Activated CD8-positive, alpha-beta memory T cell treated with anti-CD3 and anti-CD28 coated beads, Interleukin-2, amount 50 U/mL, for 24 hours (primary cell): ENCODE data around the gene ATP1B1.
"Not testable (repeated sequence)": the region's sequence is repeated elsewhere in the genome, so short reads cannot be mapped to it uniquely, and the experiment has no call there.

Source experiments
- DNase-seq: peaks from one replicate; pipeline ENCODE4 v3.0.0-alpha.2; 2020; ENCODE audit errors: extremely low read depth

The ATP1B1 gene

GRCh38 chr1:169115891-169116585, 9.5 kb downstream of the ATP1B1 start:
- DNase-seq, result no peak

GRCh38 chr1:169117014-169117413, 10.5 kb downstream of the ATP1B1 start:
- DNase-seq, result no peak

DNA sequence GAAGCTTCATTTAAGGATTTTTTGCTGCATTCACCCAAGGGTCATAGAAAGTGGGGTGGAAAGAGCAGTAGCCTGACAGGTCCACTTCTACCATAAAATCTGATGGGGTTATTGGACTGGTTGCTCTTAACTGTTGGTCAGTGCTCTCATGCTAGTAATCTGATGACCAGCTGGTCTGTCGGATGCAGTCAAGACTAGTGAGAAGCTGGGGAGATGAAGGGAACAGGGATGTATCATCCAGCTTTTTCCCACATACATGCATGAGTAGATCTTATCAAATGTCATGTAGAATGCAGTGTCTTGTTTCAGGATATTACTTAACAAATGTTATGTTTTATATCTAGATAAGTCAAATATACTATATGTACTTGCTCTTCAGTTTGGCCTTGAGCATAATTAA, 11.1 kb downstream of the ATP1B1 start:
- no peak for DNase-seq

DNA sequence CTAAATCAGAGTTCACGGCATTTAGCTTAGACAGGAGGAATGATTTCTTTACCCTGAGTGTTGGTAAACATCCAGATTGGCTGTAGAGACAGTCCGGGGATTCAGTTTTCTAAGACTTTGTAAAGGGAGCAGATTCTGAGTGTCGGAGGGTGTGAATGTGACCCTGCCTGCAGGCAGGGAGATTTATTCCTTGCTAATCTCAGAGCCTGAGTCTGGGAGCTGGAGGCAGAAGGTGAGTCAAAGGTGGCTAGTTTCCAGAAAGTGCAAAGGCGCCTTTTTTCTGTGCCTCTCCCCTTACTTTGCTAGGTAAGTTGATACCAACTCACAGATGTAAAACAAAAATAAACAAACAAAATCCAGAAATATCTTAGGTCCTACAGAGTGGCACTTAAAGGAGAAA, 11.7 kb downstream of the ATP1B1 start:
- DNase-seq, result no peak

DNA sequence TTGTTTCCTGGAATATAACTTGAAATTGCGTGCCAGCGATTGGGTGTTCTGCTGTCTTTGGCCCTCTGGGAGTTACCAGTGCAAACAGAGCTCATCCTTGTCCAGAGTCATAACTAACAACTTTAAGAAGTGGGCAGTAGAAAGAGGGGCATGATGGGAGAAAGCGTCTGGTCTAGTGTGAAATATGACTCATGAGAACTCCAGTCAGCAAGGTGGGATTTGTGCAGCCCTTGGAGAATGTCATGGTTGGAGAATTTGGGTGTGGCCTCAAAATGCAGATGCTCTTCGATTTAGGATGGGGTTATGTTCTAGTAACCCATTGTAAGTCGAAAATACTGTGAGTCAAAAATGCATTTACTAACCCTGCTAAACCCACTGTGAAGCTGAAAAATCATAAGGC, 12.9 kb downstream of the ATP1B1 start:
- no peak for DNase-seq

- DNase-seq, result no peak
Observed at GRCh38 chr1:169120066-169120465, 13.6 kb downstream of the ATP1B1 start.

- DNase-seq, result no peak
Observed at GRCh38 chr1:169121146-169121923, 14.8 kb downstream of the ATP1B1 start.

- DNase-seq, result no peak
Observed at GRCh38 chr1:169122976-169123375, 16.5 kb downstream of the ATP1B1 start.

- no peak for DNase-seq
Observed at GRCh38 chr1:169124459-169124858, 18.0 kb downstream of the ATP1B1 start.

DNA sequence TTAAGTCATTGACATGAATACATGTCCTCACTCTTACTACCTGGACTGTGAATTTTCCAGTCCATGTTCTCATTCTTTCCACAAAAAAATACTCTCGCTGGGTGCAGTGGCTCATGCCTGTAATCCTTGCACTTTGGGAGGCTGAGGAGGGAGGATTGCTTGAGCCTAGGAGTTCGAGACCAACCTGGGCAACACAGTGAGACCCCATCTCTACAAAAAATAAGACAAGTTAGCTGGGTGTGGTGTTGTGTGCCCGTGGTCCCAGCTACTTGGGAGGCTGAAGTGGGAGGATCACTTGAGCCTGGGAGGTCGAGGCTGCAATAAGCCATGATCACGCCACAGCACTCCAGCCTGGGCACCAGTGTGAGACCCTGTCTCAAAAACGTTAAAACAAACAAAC, 19.1 kb downstream of the ATP1B1 start:
- not testable (repeated sequence) for DNase-seq

DNA sequence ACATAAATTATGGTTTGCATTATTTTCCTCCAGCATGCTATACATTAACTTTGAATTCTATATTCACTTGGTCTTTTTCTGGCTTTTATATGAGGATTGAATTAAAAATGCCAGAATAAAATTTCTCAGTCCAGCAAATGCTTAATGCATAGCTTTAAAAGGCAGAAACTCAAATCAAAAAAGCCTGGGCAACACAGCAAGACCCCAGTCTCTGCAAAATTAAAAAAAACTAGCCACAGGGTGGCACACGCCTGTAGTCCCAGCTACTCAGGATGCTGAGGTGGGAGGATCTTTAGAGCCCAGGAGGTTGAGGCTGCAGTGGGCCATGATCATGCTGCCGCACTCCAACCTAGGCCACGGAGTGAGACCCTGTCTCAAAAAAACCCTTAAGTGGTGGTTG, 19.8 kb downstream of the ATP1B1 start:
- no peak for DNase-seq

GRCh38 chr1:169127305-169127704, 20.8 kb downstream of the ATP1B1 start:
- no peak for DNase-seq

GRCh38 chr1:169128562-169128961, 22.1 kb downstream of the ATP1B1 start:
- no peak for DNase-seq

- no peak for DNase-seq
Observed at GRCh38 chr1:169129109-169129784, 22.8 kb downstream of the ATP1B1 start.

GRCh38 chr1:169130683-169131082, 24.2 kb downstream of the ATP1B1 start:
- DNase-seq, result no peak

- DNase-seq, result no peak
Observed at GRCh38 chr1:169132512-169133227, 26.2 kb downstream of the ATP1B1 start.

GRCh38 chr1:169133228-169133576, 26.7 kb downstream of the ATP1B1 start:
- DNase-seq, result no peak

DNA sequence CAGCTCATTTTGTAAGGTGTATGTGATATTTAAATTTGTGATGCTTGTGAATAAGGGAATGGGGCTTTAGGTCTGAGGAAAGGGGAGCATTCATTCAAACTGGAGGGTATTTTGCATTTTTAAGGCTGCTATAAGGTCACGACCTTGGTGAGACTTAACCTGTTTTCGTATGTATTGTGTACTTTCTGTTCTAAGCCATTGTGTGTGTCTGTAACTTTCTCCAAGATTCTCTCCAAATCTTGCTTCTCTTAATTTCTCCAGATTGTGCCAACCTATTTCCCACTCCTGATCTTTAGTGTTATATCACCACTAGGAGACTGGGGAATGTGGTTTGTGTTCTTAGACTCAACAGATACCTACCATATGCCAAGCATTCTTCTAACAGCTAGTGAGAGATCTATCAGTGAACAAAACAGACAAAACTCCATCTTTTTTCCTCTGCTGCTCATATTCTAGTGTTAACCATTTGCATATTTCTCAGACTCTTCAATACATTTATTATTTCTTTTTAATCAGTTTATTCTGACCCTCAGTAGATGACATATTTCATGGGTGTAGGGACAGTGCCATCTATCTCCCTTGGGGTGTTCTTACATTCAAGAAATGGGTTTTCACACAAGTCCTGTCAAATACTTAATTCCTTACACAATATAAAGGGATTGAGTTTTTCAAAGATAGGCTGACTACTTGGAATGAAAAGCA, 27.5 kb downstream of the ATP1B1 start:
- no peak for DNase-seq

- no peak for DNase-seq
Observed at GRCh38 chr1:169137357-169137756, 30.9 kb downstream of the ATP1B1 start.

GRCh38 chr1:169138866-169139670, 32.6 kb downstream of the ATP1B1 start:
- no peak for DNase-seq

DNA sequence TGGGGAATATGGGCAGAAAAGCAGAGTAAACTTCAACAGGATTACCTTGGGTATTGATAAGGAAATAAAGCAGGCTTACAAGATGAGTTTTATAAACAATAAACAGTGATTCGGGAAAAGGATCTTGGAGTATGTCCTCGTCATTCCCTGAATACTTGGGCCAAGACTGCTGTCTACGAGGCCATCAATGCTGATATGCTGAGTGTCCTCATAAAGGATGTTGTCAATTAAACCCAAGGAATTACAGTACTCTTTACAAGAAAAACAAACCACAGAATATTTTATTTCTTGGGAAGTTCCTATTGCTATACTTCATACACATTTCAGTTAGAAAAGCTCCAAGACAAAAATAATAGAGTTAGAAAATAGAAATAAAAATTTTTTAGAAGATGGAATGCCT, 34.9 kb downstream of the ATP1B1 start:
- DNase-seq, result no peak
